ENCODE results near the gene RNF166.

GRCh38 chr16:88737298-88738150 is 31.3 kb upstream of the RNF166 start:
- TF ChIP-seq CTCF (IDR thresholded peaks at IDR 0.05 in 4 of 5, conservative IDR thresholded peaks at IDR 0.05 in 1 of 5): peak; percentile 91 to 98 (median 97)
- no peak for TF ChIP-seq POLR2A (IDR thresholded peaks at IDR 0.05)
